Measurements from ENCODE around the gene COL4A2.

- TF ChIP-seq CTCF (IDR thresholded peaks at IDR 0.05; ENCODE audit: low read depth, low read length, missing input control): no peak
- no peak for TF ChIP-seq REST (IDR thresholded peaks at IDR 0.05)
Observed at GRCh38 chr13:110562036-110562597, 255.0 kb downstream of the COL4A2 start.

All from liver (tissue), 2 donors.